KOPT-K1 (cell line): Measurements from ENCODE around the gene EXOC1.

Experiments
- H3K27ac ChIP-seq: fragments of 200-600 bp; sonication (generic); 2 replicates; pipeline ENCODE4 v1.5.1; 2016; ENCODE audit warnings: antibody characterized with exemption, mild to moderate bottlenecking, low read depth, low read length; ENCODE audit not compliant: poor library complexity, severe bottlenecking
- H3K36me3 ChIP-seq: fragments of 200-600 bp; sonication (generic); 2 replicates; pipeline ENCODE4 v1.5.1; 2017; ENCODE audit warnings: antibody characterized with exemption, mild to moderate bottlenecking, low read length, moderate library complexity; ENCODE audit not compliant: insufficient read depth
- H3K9me3 ChIP-seq: fragments of 200-600 bp; sonication (generic); 2 replicates; pipeline ENCODE4 v1.5.1; 2017; ENCODE audit warnings: antibody characterized with exemption, low read length, mild to moderate bottlenecking; ENCODE audit not compliant: insufficient read depth, poor library complexity, severe bottlenecking

EXOC1 gene

GRCh38 chr4:55871299-55871800 lies 17.9 kb downstream of the EXOC1 start:
- H3K27ac ChIP-seq, result no peak overlapping the region
- H3K36me3 ChIP-seq, result peaks cover 70% of the 10 kb centered on the region
- no peaks in the 10 kb centered on the region for H3K9me3 ChIP-seq

GRCh38 chr4:55874831-55875230 lies 21.4 kb downstream of the EXOC1 start:
- no peaks in the 10 kb centered on the region for H3K9me3 ChIP-seq
- no peak overlapping the region for H3K27ac ChIP-seq
- H3K36me3 ChIP-seq, result peaks cover 71% of the 10 kb centered on the region

GRCh38 chr4:55876387-55876786 lies 22.9 kb downstream of the EXOC1 start:
- peaks cover 65% of the 10 kb centered on the region for H3K36me3 ChIP-seq
- no peak overlapping the region for H3K27ac ChIP-seq
- H3K9me3 ChIP-seq, result no peaks in the 10 kb centered on the region

GRCh38 chr4:55879224-55879623 lies 25.8 kb downstream of the EXOC1 start:
- H3K27ac ChIP-seq, result no peak overlapping the region
- peaks cover 61% of the 10 kb centered on the region for H3K36me3 ChIP-seq
- H3K9me3 ChIP-seq, result no peaks in the 10 kb centered on the region

- H3K27ac ChIP-seq, result no peak overlapping the region
- H3K36me3 ChIP-seq, result peaks cover 57% of the 10 kb centered on the region
- H3K9me3 ChIP-seq, result no peaks in the 10 kb centered on the region
These were observed 27.3 kb downstream of the EXOC1 start for GRCh38 chr4:55880652-55881280.

GRCh38 chr4:55884093-55884850 lies 30.8 kb downstream of the EXOC1 start:
- Histone ChIP-seq H3K9me3 (no peaks in the 10 kb centered on the region), H3K36me3 (peaks cover 41% of the 10 kb centered on the region), H3K27ac (no peak overlapping the region)

- no peaks in the 10 kb centered on the region for H3K9me3 ChIP-seq
- no peak overlapping the region for H3K27ac ChIP-seq
- peaks cover 39% of the 10 kb centered on the region for H3K36me3 ChIP-seq
These were observed 31.4 kb downstream of the EXOC1 start for GRCh38 chr4:55884851-55885219.

GRCh38 chr4:55887594-55887993 lies 34.1 kb downstream of the EXOC1 start:
- H3K27ac ChIP-seq, result no peak overlapping the region
- peaks cover 38% of the 10 kb centered on the region for H3K36me3 ChIP-seq
- H3K9me3 ChIP-seq, result no peaks in the 10 kb centered on the region

- no peaks in the 10 kb centered on the region for H3K9me3 ChIP-seq
- no peak overlapping the region for H3K27ac ChIP-seq
- peaks cover 55% of the 10 kb centered on the region for H3K36me3 ChIP-seq
These were observed 38.7 kb downstream of the EXOC1 start for GRCh38 chr4:55892156-55892555.

- peaks cover 71% of the 10 kb centered on the region for H3K36me3 ChIP-seq
- H3K27ac ChIP-seq, result no peak overlapping the region
- H3K9me3 ChIP-seq, result no peaks in the 10 kb centered on the region
These were observed 43.2 kb downstream of the EXOC1 start for GRCh38 chr4:55896622-55897021.

- Histone ChIP-seq H3K36me3 (peaks cover 62% of the 10 kb centered on the region), H3K27ac (no peak overlapping the region), H3K9me3 (no peaks in the 10 kb centered on the region)
These were observed 49.2 kb downstream of the EXOC1 start for GRCh38 chr4:55902677-55903076.

- no peak overlapping the region for H3K27ac ChIP-seq
- H3K36me3 ChIP-seq, result peaks cover 58% of the 10 kb centered on the region
- H3K9me3 ChIP-seq, result no peaks in the 10 kb centered on the region
These were observed 50.1 kb downstream of the EXOC1 start for GRCh38 chr4:55903577-55903976.

- no peak overlapping the region for H3K27ac ChIP-seq
- H3K36me3 ChIP-seq, result peaks cover 49% of the 10 kb centered on the region
- no peaks in the 10 kb centered on the region for H3K9me3 ChIP-seq
These were observed 51.1 kb downstream of the EXOC1 start for GRCh38 chr4:55904576-55904975.

GRCh38 chr4:55906323-55906722 lies 52.9 kb downstream of the EXOC1 start:
- no peaks in the 10 kb centered on the region for H3K9me3 ChIP-seq
- H3K27ac ChIP-seq, result no peak overlapping the region
- H3K36me3 ChIP-seq, result peaks cover 34% of the 10 kb centered on the region

GRCh38 chr4:55906989-55907388 lies 53.5 kb downstream of the EXOC1 start:
- Histone ChIP-seq H3K27ac (no peak overlapping the region), H3K36me3 (peaks cover 31% of the 10 kb centered on the region), H3K9me3 (no peaks in the 10 kb centered on the region)

- H3K36me3 ChIP-seq, result peaks cover 26% of the 10 kb centered on the region
- H3K27ac ChIP-seq, result no peak overlapping the region
- H3K9me3 ChIP-seq, result no peaks in the 10 kb centered on the region
These were observed 54.0 kb downstream of the EXOC1 start for GRCh38 chr4:55907469-55907868.
